ENCODE results near the gene PER2. TPM values are rescaled to one million over a fixed set of nuclear protein-coding genes. Genes with fewer than 3 reads are reported as not detected.

Gene PER2
- total and polyA plus RNA-seq, 2 of the 4 experiments (the other 2 are of a cell fraction): 1.7 to 3.2 TPM

DNA sequence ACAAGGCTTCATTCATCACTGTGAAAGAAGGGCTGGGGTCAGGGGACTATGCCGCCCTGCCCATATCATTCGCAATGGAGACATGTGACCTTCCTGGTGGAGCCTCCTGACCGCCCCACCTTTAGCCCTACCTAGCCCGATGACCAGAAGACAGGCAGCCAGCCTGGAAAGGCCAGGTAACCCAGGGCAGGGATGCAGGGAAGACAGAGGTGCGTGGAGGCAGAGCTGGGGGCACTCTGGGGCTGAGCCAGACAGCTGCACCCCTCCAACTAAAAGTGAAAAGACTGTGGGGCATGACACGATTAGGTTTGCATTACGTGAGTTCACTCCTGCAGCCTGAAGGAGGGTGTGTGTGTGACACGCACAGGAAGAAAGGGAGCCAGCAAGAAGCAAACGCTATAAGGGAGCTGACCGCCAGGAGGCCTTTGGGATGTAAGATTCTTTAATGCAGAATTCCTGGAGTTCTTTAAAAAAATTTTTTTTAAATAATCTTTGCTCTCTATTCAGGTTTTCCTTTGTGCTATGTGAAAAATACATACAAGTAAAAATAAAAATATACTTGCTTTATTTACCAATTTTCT is 44.8 kb downstream of the PER2 start:
- DNase-seq: no peak
- Histone ChIP-seq H4K8ac (ENCODE audit: low read depth in 2 of 2, low read length in 2 of 2) (no peak overlapping the region), H3K79me1 (ENCODE audit: low read depth in 1 of 2, low read length in 2 of 2) (peaks cover 0 to 2% of the 10 kb centered on the region in 2 experiments; a peak in 1 of 4 replicates), H3K4me2 (ENCODE audit: low read depth, low read length) (no peak overlapping the region), H2BK120ac (ENCODE audit: low read depth, low read length) (no peak overlapping the region), H4K91ac (ENCODE audit: insufficient read depth, low read depth, low read length) (no peak overlapping the region), H3K27ac (ENCODE audit: insufficient read depth, low read length) (no peak overlapping the region), H3K18ac (ENCODE audit: low read depth, low read length) (no peak overlapping the region), H3K27me3 (ENCODE audit: control insufficient read depth, insufficient read depth, low read length) (peaks cover 9% of the 10 kb centered on the region), H3K36me3 (ENCODE audit: control insufficient read depth, insufficient read depth, low read length) (peaks cover 4% of the 10 kb centered on the region; the same call in 1 of the 2 replicates), H3K9me3 (ENCODE audit: control insufficient read depth, insufficient read depth, low read length) (no peaks in the 10 kb centered on the region), H3K23ac (ENCODE audit: low read depth, low read length) (no peak overlapping the region), H3K14ac (replicated peaks; ENCODE audit: low read depth, low read length) (no peak overlapping the region), H2BK5ac (ENCODE audit: low read depth, low read length, poor library complexity, severe bottlenecking) (no peak overlapping the region), H4K20me1 (ENCODE audit: insufficient read depth, low read length) (no peaks in the 10 kb centered on the region), H2AK5ac (ENCODE audit: low read depth, low read length) (no peak overlapping the region), H3K4ac (ENCODE audit: low read depth, low read length) (no peak overlapping the region), H3K4me3 (ENCODE audit: insufficient read depth, low read depth, low read length) (no peak overlapping the region), H2AFZ (replicated peaks; ENCODE audit: low read length, poor library complexity) (no peak overlapping the region), H2BK15ac (ENCODE audit: low read depth, low read length) (no peak overlapping the region), H2AK9ac (replicated peaks; ENCODE audit: low read depth, low read length, poor library complexity) (no peak overlapping the region), H2BK20ac (ENCODE audit: low read depth, low read length) (no peak overlapping the region), H3K9me1 (ENCODE audit: insufficient read depth, low read length) (no peaks in the 10 kb centered on the region), H3K9ac (ENCODE audit: low read depth, low read length) (no peak overlapping the region), H3K4me1 (ENCODE audit: control insufficient read depth, insufficient read depth, low read length) (peaks cover 2% of the 10 kb centered on the region; the same call in 1 of the 2 replicates), H4K5ac (ENCODE audit: low read depth, low read length) (no peak overlapping the region), H3K56ac (ENCODE audit: extremely low read depth, insufficient read depth, low read length) (no peak overlapping the region)
- intact Hi-C loops (cut with micrococcal nuclease): no loop called here
- no peak for ATAC-seq (ENCODE audit: low read depth)
- ChIA-PET POLR2A (ENCODE audit: unreplicated experiment) (no interaction called here), CTCF (interaction anchor here (1.3 kb wide), 1 partner anchor 16 kb away, joined by 3 read pairs; no protein-coding TSS in a partner anchor)
- in situ Hi-C loops (cut with MboI; ENCODE audit: low sequenced_read_pairs): no loop called here
- no TSS peak for BruUV-seq (replicated peaks)
- dilution Hi-C loops (cut with HindIII; ENCODE audit: low sequenced_read_pairs, unreplicated experiment): no loop called here
- 82% methylated on average over 2 of the region's 10 CpGs; no CpG with 5 or more reads in 1 of the 2 experiments for WGBS, 2 experiments (ENCODE audit: extremely low coverage in 2 of 2, insufficient read length in 1 of 2)
- TF ChIP-seq, protein P1, sequence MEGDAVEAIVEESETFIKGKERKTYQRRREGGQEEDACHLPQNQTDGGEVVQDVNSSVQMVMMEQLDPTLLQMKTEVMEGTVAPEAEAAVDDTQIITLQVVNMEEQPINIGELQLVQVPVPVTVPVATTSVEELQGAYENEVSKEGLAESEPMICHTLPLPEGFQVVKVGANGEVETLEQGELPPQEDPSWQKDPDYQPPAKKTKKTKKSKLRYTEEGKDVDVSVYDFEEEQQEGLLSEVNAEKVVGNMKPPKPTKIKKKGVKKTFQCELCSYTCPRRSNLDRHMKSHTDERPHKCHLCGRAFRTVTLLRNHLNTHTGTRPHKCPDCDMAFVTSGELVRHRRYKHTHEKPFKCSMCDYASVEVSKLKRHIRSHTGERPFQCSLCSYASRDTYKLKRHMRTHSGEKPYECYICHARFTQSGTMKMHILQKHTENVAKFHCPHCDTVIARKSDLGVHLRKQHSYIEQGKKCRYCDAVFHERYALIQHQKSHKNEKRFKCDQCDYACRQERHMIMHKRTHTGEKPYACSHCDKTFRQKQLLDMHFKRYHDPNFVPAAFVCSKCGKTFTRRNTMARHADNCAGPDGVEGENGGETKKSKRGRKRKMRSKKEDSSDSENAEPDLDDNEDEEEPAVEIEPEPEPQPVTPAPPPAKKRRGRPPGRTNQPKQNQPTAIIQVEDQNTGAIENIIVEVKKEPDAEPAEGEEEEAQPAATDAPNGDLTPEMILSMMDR (conservative IDR thresholded peaks at IDR 0.05; ENCODE audit: low read depth, low read length): peak; percentile 22; the same call in 1 of the 2 replicates
- TF ChIP-seq, protein P2, sequence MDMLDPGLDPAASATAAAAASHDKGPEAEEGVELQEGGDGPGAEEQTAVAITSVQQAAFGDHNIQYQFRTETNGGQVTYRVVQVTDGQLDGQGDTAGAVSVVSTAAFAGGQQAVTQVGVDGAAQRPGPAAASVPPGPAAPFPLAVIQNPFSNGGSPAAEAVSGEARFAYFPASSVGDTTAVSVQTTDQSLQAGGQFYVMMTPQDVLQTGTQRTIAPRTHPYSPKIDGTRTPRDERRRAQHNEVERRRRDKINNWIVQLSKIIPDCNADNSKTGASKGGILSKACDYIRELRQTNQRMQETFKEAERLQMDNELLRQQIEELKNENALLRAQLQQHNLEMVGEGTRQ (IDR thresholded peaks at IDR 0.05; ENCODE audit: low read depth, low read length): no peak

Data from IMR-90 (cell line).